Activated naive CD8-positive, alpha-beta T cell treated with anti-CD3 and anti-CD28 coated beads, Interleukin-2, amount 10 ng/mL, durations not matched to agents 7 days and 5 days (primary cell): Measurements from ENCODE around the gene IFNA1. TPM values are rescaled to one million over a fixed set of nuclear protein-coding genes. Genes with fewer than 3 reads are reported as not detected.

Experiments
- ATAC-seq: fragments of 150-1000 bp; cut with Tn5 transposase; one replicate; pipeline ENCODE4 v1.10.0; 2021; ENCODE audit warnings: low read depth, moderate library complexity
- POLR2A ChIA-PET: fragments of 350-600 bp; sonication (Branson Sonifier 250); formaldehyde crosslinking; loops from one replicate; lab custom pipeline; 2021; ENCODE audit warnings: antibody characterized with exemption; lab: Charles Lee
- DNase-seq: peaks from one replicate; pipeline ENCODE4 v3.0.0; 2021
- H3K27ac Mint-ChIP-seq: one replicate; pipeline ENCODE4 v1.8.0; 2022; ENCODE audit warnings: mild to moderate bottlenecking, mixed read lengths
- H3K27me3 Mint-ChIP-seq: one replicate; pipeline ENCODE4 v1.8.0; 2022; ENCODE audit warnings: mild to moderate bottlenecking, moderate library complexity, mixed read lengths
- H3K36me3 Mint-ChIP-seq: one replicate; pipeline ENCODE4 v1.8.0; 2021; ENCODE audit warnings: mild to moderate bottlenecking, mixed read lengths
- H3K4me1 Mint-ChIP-seq: one replicate; pipeline ENCODE4 v1.8.0; 2021; ENCODE audit warnings: mixed read lengths
- H3K4me3 Mint-ChIP-seq: one replicate; pipeline ENCODE4 v1.8.0; 2022; ENCODE audit warnings: mild to moderate bottlenecking, moderate library complexity, mixed read lengths
- H3K9me3 Mint-ChIP-seq: one replicate; pipeline ENCODE4 v1.8.0; 2021; ENCODE audit warnings: mixed read lengths
- total RNA-seq, 2 experiments: library from RNA; stranded (reverse); gene quantifications; one replicate each; pipeline ENCODE4 v1.2.3, GENCODE V29; 2021

IFNA1 gene
- total RNA-seq: not detected

DNA sequence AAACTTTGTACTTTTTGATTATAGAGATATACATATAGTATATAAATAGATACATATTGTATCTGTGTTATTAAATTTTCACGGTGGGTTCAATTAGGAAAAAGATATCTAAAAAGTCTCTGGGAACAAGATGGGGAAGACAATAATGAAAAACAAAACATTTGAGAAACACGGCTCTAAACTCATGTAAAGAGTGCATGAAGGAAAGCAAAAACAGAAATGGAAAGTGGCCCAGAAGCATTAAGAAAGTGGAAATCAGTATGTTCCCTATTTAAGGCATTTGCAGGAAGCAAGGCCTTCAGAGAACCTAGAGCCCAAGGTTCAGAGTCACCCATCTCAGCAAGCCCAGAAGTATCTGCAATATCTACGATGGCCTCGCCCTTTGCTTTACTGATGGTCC is at the start of gene IFNA1:
Gene IFNA1 (plus strand): TSS at position 301 of the 400 bp plus-strand sequence. CDS start 69 bp downstream, at position 370.
- H3K36me3 Mint-ChIP-seq: no peaks in the 10 kb centered on the region
- POLR2A ChIA-PET: no interaction called here
- ATAC-seq: no peak
- peaks cover 3% of the 10 kb centered on the region for H3K27me3 Mint-ChIP-seq
- H3K27ac Mint-ChIP-seq: no peak within 1 kb of the TSS
- DNase-seq: no peak
- no peaks in the 10 kb centered on the region for H3K9me3 Mint-ChIP-seq
- H3K4me1 Mint-ChIP-seq: peaks cover 15% of the 10 kb centered on the region
- H3K4me3 Mint-ChIP-seq: no peak within 1 kb of the TSS

- DNase-seq: no peak
- H3K4me3 Mint-ChIP-seq: no peak overlapping the region
- POLR2A ChIA-PET: no interaction called here
- peak; percentile 17 for ATAC-seq
- peaks cover 4% of the 10 kb centered on the region for H3K4me1 Mint-ChIP-seq
- no peak overlapping the region for H3K27ac Mint-ChIP-seq
- H3K27me3 Mint-ChIP-seq: peaks cover 57% of the 10 kb centered on the region
- peaks cover 1% of the 10 kb centered on the region for H3K36me3 Mint-ChIP-seq
- no peaks in the 10 kb centered on the region for H3K9me3 Mint-ChIP-seq
Observed at GRCh38 chr9:21392270-21392669, 48.0 kb upstream of the IFNA1 start.

- H3K27ac Mint-ChIP-seq: no peak overlapping the region
- H3K4me1 Mint-ChIP-seq: peaks cover 8% of the 10 kb centered on the region
- ATAC-seq (peak; percentile 86), DNase-seq (peak; percentile 73)
- H3K27me3 Mint-ChIP-seq: peaks cover 60% of the 10 kb centered on the region
- H3K36me3 Mint-ChIP-seq: no peaks in the 10 kb centered on the region
- H3K9me3 Mint-ChIP-seq: no peaks in the 10 kb centered on the region
- POLR2A ChIA-PET: interaction anchor here (0.8 to 1.3 kb wide), 3 partner anchors 15 to 61 kb away, joined by 3 to 4 read pairs (median 3); partner anchors contain the start of gene KLHL9
- peak overlapping the region; percentile 68 for H3K4me3 Mint-ChIP-seq
Observed at GRCh38 chr9:21395778-21396717, 44.2 kb upstream of the IFNA1 start.

DNA sequence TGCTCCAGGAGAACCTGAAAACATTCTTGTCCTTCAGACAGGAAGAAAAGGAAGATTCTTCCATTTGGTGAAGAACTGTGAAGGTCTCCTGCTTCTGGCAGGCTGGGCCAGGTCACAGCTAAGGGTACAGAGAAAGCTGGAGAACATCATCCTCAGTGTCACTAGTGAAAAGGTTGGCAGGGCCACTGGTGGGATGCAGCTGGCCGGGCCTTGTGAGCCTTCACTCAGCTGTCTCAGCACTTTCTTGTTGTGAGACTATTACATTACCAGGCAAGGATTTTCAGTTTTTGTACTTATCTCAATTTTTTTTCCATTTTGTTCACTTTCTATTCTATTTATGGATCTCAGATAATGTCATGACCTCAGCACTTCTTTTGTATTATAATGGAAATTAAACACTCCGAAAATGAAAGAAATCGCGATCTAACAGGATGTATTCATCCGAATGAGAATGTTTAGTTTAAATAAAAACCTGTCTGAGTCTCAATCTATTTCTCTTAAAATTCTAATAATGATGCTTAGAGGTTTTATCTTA is 41.2 kb upstream of the IFNA1 start:
- no peak for ATAC-seq
- peaks cover 59% of the 10 kb centered on the region for H3K27me3 Mint-ChIP-seq
- no peak overlapping the region for H3K27ac Mint-ChIP-seq
- no peaks in the 10 kb centered on the region for H3K36me3 Mint-ChIP-seq
- H3K4me1 Mint-ChIP-seq: peaks cover 12% of the 10 kb centered on the region
- DNase-seq: no peak
- POLR2A ChIA-PET: no interaction called here
- no peak overlapping the region for H3K4me3 Mint-ChIP-seq
- no peaks in the 10 kb centered on the region for H3K9me3 Mint-ChIP-seq

GRCh38 chr9:21399956-21400355 is 40.3 kb upstream of the IFNA1 start:
- H3K4me3 Mint-ChIP-seq: no peak overlapping the region
- POLR2A ChIA-PET: no interaction called here
- H3K27me3 Mint-ChIP-seq: peaks cover 69% of the 10 kb centered on the region

DNA sequence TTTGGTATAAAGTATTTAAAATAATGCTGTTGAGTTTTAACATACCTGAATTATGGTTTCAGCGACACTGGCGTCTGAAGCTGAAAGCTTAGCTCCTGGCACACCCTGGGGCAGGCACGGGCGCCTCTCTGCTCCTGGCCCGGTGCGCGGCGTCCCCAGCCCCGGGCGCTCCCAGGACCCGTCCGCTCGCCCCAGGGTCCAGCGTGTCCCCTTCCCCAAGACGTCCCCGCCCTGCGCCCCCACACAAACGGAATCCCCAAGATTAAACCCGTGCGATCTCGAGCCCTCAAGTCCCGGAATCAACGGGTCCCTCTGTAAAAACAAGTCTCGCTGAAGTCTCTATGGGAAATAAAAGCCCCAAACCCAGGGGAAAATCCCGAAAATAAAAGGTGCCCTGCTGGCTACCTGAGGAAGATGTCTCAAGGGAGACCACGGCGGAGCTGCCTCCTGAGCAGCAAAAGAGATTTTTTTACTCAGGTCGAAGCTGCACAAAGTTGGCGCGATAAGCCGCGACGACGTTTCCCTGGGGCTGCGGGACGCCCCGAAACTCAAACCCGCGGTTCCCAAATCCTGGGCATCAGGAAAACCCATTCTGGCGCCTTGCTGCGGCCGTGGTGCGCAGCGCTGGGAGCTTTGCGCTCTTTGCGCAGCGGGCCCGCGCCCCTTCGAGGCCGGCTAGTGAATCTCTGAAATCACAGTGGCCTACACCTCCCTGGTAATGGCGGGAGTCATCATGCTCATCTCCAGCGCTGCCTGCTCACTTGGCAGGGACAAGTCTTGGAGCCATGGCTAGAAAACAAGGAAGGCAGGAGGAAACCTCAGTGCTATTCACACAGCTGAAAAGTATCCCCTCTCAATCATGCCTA is 37.6 kb upstream of the IFNA1 start:
- peak; percentile 48 for DNase-seq
- POLR2A ChIA-PET: no interaction called here
- H3K9me3 Mint-ChIP-seq: no peaks in the 10 kb centered on the region
- peak overlapping the region; percentile 80 for H3K4me3 Mint-ChIP-seq
- peaks cover 7% of the 10 kb centered on the region for H3K4me1 Mint-ChIP-seq
- no peak for ATAC-seq
- peaks cover 62% of the 10 kb centered on the region for H3K27me3 Mint-ChIP-seq
- no peaks in the 10 kb centered on the region for H3K36me3 Mint-ChIP-seq
- H3K27ac Mint-ChIP-seq: no peak overlapping the region

More at GRCh38 chr9:21399956-21400355, 40.3 kb upstream of the IFNA1 start:
- peaks cover 12% of the 10 kb centered on the region for H3K4me1 Mint-ChIP-seq
- no peak overlapping the region for H3K27ac Mint-ChIP-seq
- no peak for ATAC-seq
- H3K9me3 Mint-ChIP-seq: no peaks in the 10 kb centered on the region
- DNase-seq: no peak
- no peaks in the 10 kb centered on the region for H3K36me3 Mint-ChIP-seq

DNA sequence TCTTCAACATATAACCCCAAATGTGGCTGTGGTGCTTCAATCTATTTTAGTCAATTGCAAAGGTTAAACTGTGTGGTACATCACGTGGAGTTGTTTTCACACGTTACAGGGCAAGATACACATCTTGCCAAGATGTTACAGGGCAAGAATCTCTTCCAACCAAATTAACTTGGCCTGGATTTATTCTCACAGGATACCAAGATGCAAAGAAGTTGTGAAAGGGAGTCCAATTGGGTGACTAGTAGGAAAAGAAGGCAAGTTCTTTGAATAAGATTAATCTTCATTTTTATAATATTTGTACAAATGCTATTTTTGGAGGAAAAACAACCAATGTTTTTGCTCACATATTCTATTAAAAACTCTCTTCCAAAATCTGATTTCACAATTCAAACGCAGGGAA is 36.1 kb upstream of the IFNA1 start:
- no peaks in the 10 kb centered on the region for H3K9me3 Mint-ChIP-seq
- peaks cover 49% of the 10 kb centered on the region for H3K27me3 Mint-ChIP-seq
- H3K27ac Mint-ChIP-seq: no peak overlapping the region
- ATAC-seq (no peak), DNase-seq (no peak)
- H3K36me3 Mint-ChIP-seq: no peaks in the 10 kb centered on the region
- POLR2A ChIA-PET: no interaction called here
- no peak overlapping the region for H3K4me3 Mint-ChIP-seq
- H3K4me1 Mint-ChIP-seq: peaks cover 7% of the 10 kb centered on the region

DNA sequence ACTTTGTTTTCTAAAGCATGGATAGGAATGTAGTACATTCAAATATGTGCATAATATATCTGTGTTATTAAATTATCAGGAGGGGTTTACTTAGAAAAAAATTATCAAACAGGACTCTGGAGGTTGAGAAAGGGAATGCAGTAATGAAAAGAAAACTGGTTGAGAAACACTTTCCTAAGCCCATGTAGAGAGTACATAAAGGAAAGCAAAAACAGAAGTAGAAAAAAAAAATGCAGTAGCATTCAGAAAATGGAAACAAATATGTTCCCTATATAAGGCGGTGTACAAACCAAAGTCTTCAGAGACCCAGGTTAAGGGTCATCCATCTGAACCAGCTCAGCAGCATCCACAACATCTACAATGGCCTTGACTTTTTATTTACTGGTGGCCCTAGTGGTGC is 31.4 kb upstream of the IFNA1 start, which contains the start of gene IFNA8:
Gene IFNA8 (plus strand): TSS at position 301 of the 400 bp plus-strand sequence. CDS start 60 bp downstream, at position 361.
- H3K4me3 Mint-ChIP-seq: no peak within 1 kb of the TSS
- POLR2A ChIA-PET: no interaction called here

GRCh38 chr9:21412107-21412506 is 28.1 kb upstream of the IFNA1 start:
- Mint-ChIP-seq H3K27me3 (peaks cover 24% of the 10 kb centered on the region), H3K4me3 (no peak overlapping the region), H3K4me1 (peaks cover 2% of the 10 kb centered on the region), H3K27ac (no peak overlapping the region), H3K36me3 (no peaks in the 10 kb centered on the region), H3K9me3 (no peaks in the 10 kb centered on the region)
- no peak for DNase-seq
- no peak for ATAC-seq
- POLR2A ChIA-PET: no interaction called here

More for the DNA sequence above, 31.4 kb upstream of the IFNA1 start, which contains the start of gene IFNA8:
- Mint-ChIP-seq H3K9me3 (no peaks in the 10 kb centered on the region), H3K36me3 (no peaks in the 10 kb centered on the region), H3K27ac (no peak within 1 kb of the TSS), H3K27me3 (peaks cover 42% of the 10 kb centered on the region), H3K4me1 (peaks cover 2% of the 10 kb centered on the region)
- DNase-seq (no peak), ATAC-seq (no peak)

DNA sequence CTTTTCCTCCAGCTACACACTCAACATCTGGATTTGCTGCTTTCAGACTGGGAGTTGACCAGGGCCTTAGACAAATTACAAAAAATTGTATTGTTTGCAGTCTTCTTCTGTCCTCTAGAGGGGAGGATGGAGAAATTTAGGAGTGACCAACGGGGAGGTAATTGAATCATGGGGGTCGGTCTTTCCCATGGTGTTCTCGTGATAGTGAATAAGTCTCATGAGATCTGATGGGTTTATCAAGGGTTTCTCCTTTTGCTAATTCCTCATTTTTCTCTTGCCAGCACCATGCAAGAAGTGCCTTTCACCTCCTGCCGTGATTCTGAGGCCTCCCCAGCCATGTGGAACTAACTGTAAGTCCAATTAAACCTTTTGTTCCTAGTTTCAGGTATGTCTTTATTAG is 27.1 kb upstream of the IFNA1 start:
- peaks cover 22% of the 10 kb centered on the region for H3K27me3 Mint-ChIP-seq
- H3K4me3 Mint-ChIP-seq: no peak overlapping the region
- H3K4me1 Mint-ChIP-seq: peaks cover 2% of the 10 kb centered on the region
- H3K36me3 Mint-ChIP-seq: no peaks in the 10 kb centered on the region
- H3K9me3 Mint-ChIP-seq: no peaks in the 10 kb centered on the region
- no peak for DNase-seq
- POLR2A ChIA-PET: no interaction called here
- ATAC-seq: no peak
- no peak overlapping the region for H3K27ac Mint-ChIP-seq

DNA sequence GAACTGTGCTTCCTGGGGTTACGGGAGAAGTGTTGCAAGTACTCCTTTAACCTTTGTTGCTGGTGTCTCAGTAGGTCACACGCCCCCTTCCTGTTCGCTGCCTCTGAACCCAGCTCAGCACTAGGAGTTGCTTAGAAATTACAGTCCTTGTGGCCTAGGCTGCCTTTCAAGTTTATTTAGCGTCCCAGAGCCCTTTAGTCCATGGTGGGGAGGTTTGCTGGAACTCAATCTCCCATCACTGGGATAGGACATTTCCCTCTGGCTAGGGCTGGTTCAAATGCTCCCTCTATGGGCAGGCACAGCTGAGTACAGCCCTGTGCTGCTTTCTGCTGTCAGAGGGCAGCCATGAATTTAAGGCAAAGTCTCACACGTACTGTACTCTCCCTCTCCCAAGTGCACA is 26.6 kb upstream of the IFNA1 start:
- no peak for DNase-seq
- Mint-ChIP-seq H3K27me3 (peaks cover 22% of the 10 kb centered on the region), H3K36me3 (no peaks in the 10 kb centered on the region), H3K4me1 (peaks cover 2% of the 10 kb centered on the region), H3K9me3 (no peaks in the 10 kb centered on the region), H3K4me3 (no peak overlapping the region), H3K27ac (no peak overlapping the region)
- POLR2A ChIA-PET: no interaction called here
- peak; percentile 36 for ATAC-seq

DNA sequence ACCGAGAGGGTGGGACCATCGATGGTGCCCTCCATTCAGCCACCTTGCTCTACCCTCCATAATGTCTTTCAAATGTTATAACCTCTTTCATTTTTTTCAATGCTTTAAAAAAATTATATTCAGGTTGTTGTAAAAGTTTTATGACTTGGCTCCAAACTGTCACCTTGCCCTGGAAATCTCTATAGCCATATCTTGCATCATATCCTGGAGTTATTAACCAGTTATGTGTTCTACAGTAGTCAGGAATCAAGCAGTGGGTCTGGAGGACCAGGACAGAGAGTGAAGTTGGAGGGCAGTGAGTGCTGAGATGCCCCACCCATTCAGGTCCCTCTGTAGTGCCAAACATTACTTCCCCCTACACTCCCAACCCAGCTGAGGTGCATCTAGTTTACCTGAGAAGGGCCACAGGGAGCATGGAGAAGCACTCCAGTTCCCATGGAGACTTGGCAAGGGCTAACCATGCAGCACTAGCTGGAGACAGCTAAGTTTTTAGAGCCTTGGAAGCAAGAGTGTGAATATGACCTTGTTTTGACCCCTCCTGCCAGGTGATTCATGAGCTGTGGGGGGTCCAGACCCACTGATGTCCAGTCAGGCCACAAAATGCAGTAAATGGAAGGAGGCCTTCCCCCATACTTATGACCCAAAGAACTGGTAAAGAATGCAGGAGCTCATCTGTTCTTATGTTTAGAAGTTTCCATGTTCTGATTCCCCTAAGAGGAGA is 25.9 kb upstream of the IFNA1 start:
- no peak overlapping the region for H3K4me3 Mint-ChIP-seq
- POLR2A ChIA-PET: no interaction called here
- no peaks in the 10 kb centered on the region for H3K36me3 Mint-ChIP-seq
- ATAC-seq: no peak
- H3K27ac Mint-ChIP-seq: no peak overlapping the region
- peaks cover 2% of the 10 kb centered on the region for H3K4me1 Mint-ChIP-seq
- DNase-seq: no peak
- H3K27me3 Mint-ChIP-seq: peaks cover 18% of the 10 kb centered on the region
- no peaks in the 10 kb centered on the region for H3K9me3 Mint-ChIP-seq
